Measurements from ENCODE around the gene MAP3K3.

Gene MAP3K3

GRCh38 chr17:63595132-63595531, 27.1 kb upstream of the MAP3K3 start:
- H3K27ac ChIP-seq (ENCODE audit: low read depth, low read length): no peak overlapping the region
- H4K20me1 ChIP-seq (ENCODE audit: control insufficient read depth, insufficient read depth, low read depth, low read length): 0 out of 2 replicates have a peak, but pooled peaks cover 3% of the 10 kb centered on the region
- no peak overlapping the region for H3K4me3 ChIP-seq (ENCODE audit: low read length)
- TF ChIP-seq CTCF (IDR thresholded peaks at IDR 0.05; ENCODE audit: low read depth, low read length, poor library complexity, severe bottlenecking): no peak
- TF ChIP-seq EZH2phosphoT487 (IDR thresholded peaks at IDR 0.05; ENCODE audit: borderline replicate concordance, low read length): no peak
- peaks cover 30% of the 10 kb centered on the region for H3K36me3 ChIP-seq (ENCODE audit: control insufficient read depth, low read length)
- H3K79me2 ChIP-seq (ENCODE audit: control insufficient read depth, low read length): no peaks in the 10 kb centered on the region
- H3K9me3 ChIP-seq (ENCODE audit: control insufficient read depth, insufficient read depth, low read length): no peaks in the 10 kb centered on the region
- H3K4me1 ChIP-seq (ENCODE audit: control insufficient read depth, low read length): peaks cover 8% of the 10 kb centered on the region
- H3F3A ChIP-seq (ENCODE audit: control insufficient read depth, insufficient read depth): peaks cover 4% of the 10 kb centered on the region; the same call in 1 of the 2 replicates
- H3K4me2 ChIP-seq (ENCODE audit: low read length): no peak overlapping the region
- H3K9me2 ChIP-seq (replicated peaks; ENCODE audit: control insufficient read depth, low read length): no peaks in the 10 kb centered on the region
- no peaks in the 10 kb centered on the region for H3K27me3 ChIP-seq (ENCODE audit: control insufficient read depth, low read length)

GRCh38 chr17:63596856-63597586, 25.2 kb upstream of the MAP3K3 start:
- no peak for TF ChIP-seq CTCF (IDR thresholded peaks at IDR 0.05; ENCODE audit: low read depth, low read length, poor library complexity, severe bottlenecking)
- TF ChIP-seq EZH2phosphoT487 (IDR thresholded peaks at IDR 0.05; ENCODE audit: borderline replicate concordance, low read length): no peak
- Histone ChIP-seq H3K9me2 (replicated peaks; ENCODE audit: control insufficient read depth, low read length) (no peaks in the 10 kb centered on the region), H3K4me2 (ENCODE audit: low read length) (no peak overlapping the region), H3F3A (ENCODE audit: control insufficient read depth, insufficient read depth) (peaks cover 4% of the 10 kb centered on the region; the same call in 1 of the 2 replicates), H3K4me3 (ENCODE audit: low read length) (no peak overlapping the region), H3K36me3 (ENCODE audit: control insufficient read depth, low read length) (peaks cover 16% of the 10 kb centered on the region), H3K27me3 (ENCODE audit: control insufficient read depth, low read length) (no peaks in the 10 kb centered on the region), H3K4me1 (ENCODE audit: control insufficient read depth, low read length) (peaks cover 19% of the 10 kb centered on the region), H4K20me1 (ENCODE audit: control insufficient read depth, insufficient read depth, low read depth, low read length) (no peaks in the 10 kb centered on the region), H3K27ac (ENCODE audit: low read depth, low read length) (no peak overlapping the region), H3K79me2 (ENCODE audit: control insufficient read depth, low read length) (peaks cover 14% of the 10 kb centered on the region), H3K9me3 (ENCODE audit: control insufficient read depth, insufficient read depth, low read length) (no peaks in the 10 kb centered on the region)

GRCh38 chr17:63598281-63598680, 23.9 kb upstream of the MAP3K3 start:
- Histone ChIP-seq H3K9me3 (ENCODE audit: control insufficient read depth, insufficient read depth, low read length) (no peaks in the 10 kb centered on the region), H3K27ac (ENCODE audit: low read depth, low read length) (no peak overlapping the region), H3K4me3 (ENCODE audit: low read length) (no peak overlapping the region), H3K4me1 (ENCODE audit: control insufficient read depth, low read length) (peaks cover 21% of the 10 kb centered on the region), H3K36me3 (ENCODE audit: control insufficient read depth, low read length) (peaks cover 14% of the 10 kb centered on the region), H3K9me2 (replicated peaks; ENCODE audit: control insufficient read depth, low read length) (no peaks in the 10 kb centered on the region), H4K20me1 (ENCODE audit: control insufficient read depth, insufficient read depth, low read depth, low read length) (no peaks in the 10 kb centered on the region), H3K79me2 (ENCODE audit: control insufficient read depth, low read length) (peaks cover 20% of the 10 kb centered on the region), H3K27me3 (ENCODE audit: control insufficient read depth, low read length) (no peaks in the 10 kb centered on the region), H3F3A (ENCODE audit: control insufficient read depth, insufficient read depth) (peaks cover 4% of the 10 kb centered on the region; the same call in 1 of the 2 replicates), H3K4me2 (ENCODE audit: low read length) (no peak overlapping the region)
- TF ChIP-seq CTCF (IDR thresholded peaks at IDR 0.05; ENCODE audit: low read depth, low read length, poor library complexity, severe bottlenecking) (no peak), EZH2phosphoT487 (IDR thresholded peaks at IDR 0.05; ENCODE audit: borderline replicate concordance, low read length) (no peak)

Data from DOHH2 (cell line).